ENCODE measurements around the gene IRX5. TPM values are rescaled to one million over a fixed set of nuclear protein-coding genes. Genes with fewer than 3 reads are reported as not detected.

IRX5 gene
- total RNA-seq, 6 donors from 2014 or later, result 15.2 to 45.6 (median 31.9) TPM

DNA sequence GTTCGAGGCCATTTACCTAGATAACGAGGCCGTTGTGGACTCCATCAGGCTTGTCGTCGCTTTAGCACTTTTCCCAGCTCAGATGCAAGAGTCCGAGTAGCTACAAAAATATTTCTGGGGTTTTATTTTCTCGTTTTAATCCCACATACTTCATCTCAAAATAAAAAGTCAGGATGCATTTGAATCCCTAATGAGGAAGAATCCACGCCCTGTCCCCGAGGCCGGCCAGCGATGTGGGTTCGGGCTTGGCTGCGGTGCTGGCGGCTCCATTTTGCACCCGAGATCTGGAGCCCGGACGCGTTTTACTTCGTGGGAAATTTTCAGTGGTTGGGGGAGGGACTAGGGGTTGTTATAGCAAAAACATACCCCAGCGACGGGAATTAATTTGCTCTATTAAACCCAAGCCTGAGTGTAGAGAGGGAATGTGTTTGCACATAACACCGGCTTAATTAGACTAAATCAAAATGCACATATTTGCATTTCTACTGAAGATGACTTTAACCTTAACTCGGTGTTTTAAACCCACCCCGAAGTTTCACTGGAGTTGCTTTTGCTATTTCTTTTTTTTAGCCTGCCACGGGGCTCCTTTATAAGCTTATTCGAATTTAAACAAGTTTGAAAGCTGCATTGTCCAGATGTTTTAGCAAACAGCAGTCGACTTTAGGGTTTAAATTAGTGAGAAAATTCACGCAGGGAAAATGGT, 4.8 kb downstream of the IRX5 start:
- peak overlapping the region in 3 of 4 donors; percentile 71 to 74 (median 72) for H3K4me3 ChIP-seq
- H3K36me3 ChIP-seq, result peaks cover 0 to 4% (median 0%) of the 10 kb centered on the region in 4 donors
- TF ChIP-seq POLR2AphosphoS5 (IDR thresholded peaks at IDR 0.05) (peak in 1 of 2 donors; percentile 0), POLR2A (IDR thresholded peaks at IDR 0.05) (no peak)
- WGBS, 2 donors, result 9 to 11% methylated on average over 28 of the region's 28 CpGs
- DNase-seq (peak in 1 of 2 donors; percentile 51), ATAC-seq (ENCODE audit: low FRiP score in 2 of 2) (no peak)
- H3K27ac ChIP-seq, result peak overlapping the region; percentile 55 to 89 (median 80)
- H3K4me1 ChIP-seq, result peaks cover 21 to 48% (median 36%) of the 10 kb centered on the region in 4 donors
- H3K27me3 ChIP-seq, result peaks cover 0 to 83% (median 51%) of the 10 kb centered on the region in 4 donors
- no peaks in the 10 kb centered on the region for H3K9me3 ChIP-seq

DNA sequence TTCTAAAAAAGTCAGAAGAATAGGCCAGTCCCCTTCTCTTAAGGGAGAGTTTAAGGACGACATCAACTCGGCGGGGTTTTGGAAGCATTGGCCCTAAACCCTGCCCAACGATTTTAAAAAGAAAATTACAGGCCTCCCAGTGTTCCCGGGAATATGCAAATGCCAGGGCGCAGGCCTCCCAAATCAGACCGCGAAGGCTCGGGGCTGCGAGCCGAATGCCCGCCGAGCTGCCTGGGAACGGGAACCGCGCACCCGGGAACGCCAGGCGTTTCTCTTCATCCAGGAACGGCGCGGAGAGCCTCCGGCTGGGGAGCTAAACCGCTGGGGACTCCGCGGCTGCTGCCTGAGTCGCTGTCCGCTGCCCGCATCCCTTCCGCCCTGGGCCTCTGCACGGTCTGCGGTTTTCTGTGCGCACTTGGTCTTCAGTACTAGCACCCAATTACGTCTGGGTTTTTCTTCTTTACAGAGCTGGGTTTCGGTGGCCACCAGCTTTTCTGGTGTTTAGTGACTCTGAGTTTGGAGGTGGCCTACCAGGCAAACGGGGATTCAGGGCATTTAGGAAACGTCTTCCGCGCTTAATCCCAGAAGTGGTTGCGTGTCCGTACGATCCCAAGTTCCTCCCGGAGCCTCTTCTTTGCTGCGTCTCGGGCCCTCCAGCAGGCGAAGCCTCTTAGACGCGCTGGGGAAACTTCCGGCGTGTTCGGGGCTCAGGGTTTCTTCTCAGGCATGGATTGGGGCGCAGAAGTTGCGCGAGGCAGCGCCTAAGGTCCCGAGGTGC, 5.7 kb downstream of the IRX5 start:
- H3K4me1 ChIP-seq, result peaks cover 18 to 39% (median 30%) of the 10 kb centered on the region in 4 donors
- peaks cover 0 to 4% (median 0%) of the 10 kb centered on the region in 4 donors for H3K36me3 ChIP-seq
- TF ChIP-seq CTCF (IDR thresholded peaks at IDR 0.05) (no peak), POLR2A (IDR thresholded peaks at IDR 0.05) (no peak), POLR2AphosphoS5 (IDR thresholded peaks at IDR 0.05) (no peak), EP300 (IDR thresholded peaks at IDR 0.05) (no peak)
- peaks cover 0 to 75% (median 49%) of the 10 kb centered on the region in 4 donors for H3K27me3 ChIP-seq
- ATAC-seq (ENCODE audit: low FRiP score in 2 of 2), result peak in 1 of 2 donors; percentile 3
- H3K27ac ChIP-seq, result peak overlapping the region; percentile 75 to 89 (median 80)
- peak overlapping the region in 3 of 4 donors; percentile 71 to 74 (median 72) for H3K4me3 ChIP-seq
- no peaks in the 10 kb centered on the region for H3K9me3 ChIP-seq
- 7 to 8% methylated on average over 32 to 56 of the region's 56 CpGs for WGBS, 2 donors
- peak in 1 of 2 donors; percentile 71 for DNase-seq

DNA sequence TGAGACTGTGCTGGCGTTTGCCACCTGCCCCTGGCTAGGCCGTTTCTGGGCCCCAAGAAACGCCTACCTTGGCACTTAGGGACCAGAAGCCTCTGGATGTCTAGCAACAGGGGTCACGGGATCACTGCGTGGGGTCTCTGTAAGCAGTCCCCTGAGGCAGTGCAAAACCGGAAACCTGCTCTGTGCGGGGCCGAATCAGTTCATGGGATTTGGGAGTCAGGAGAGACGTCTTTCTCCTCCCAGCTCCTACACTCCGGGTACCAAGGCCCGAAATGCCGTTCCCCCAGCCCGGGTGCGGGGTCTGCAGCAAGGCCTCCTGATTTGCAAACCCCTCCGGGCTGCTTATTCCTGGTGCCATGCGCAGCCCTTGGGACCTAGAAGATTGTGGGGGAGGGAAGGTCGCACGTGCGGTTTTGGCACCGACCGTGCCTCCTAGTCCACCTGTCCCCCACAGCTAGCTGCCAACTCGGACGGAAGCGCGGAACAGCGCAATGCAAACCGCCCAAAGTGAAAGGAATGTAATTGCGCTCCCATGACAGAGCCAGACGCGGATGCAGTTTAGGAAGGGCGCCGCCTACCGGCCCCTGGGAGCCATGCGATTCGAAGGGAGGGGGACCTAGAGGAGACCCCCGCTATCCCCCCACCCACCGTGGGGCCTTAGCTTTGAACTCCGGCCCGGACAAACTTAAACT, 6.5 kb downstream of the IRX5 start:
- TF ChIP-seq POLR2A (IDR thresholded peaks at IDR 0.05) (peak in 1 of 4 donors; percentile 32), CTCF (IDR thresholded peaks at IDR 0.05) (peak; percentile 37 to 85 (median 68)), POLR2AphosphoS5 (IDR thresholded peaks at IDR 0.05) (no peak), EP300 (IDR thresholded peaks at IDR 0.05) (no peak)
- Histone ChIP-seq H3K4me1 (peaks cover 16 to 38% (median 27%) of the 10 kb centered on the region in 4 donors), H3K27ac (peak overlapping the region; percentile 75 to 89 (median 80)), H3K9me3 (no peaks in the 10 kb centered on the region), H3K36me3 (peaks cover 0 to 4% (median 0%) of the 10 kb centered on the region in 4 donors), H3K4me3 (peak overlapping the region in 3 of 4 donors; percentile 71 to 74 (median 72)), H3K27me3 (peaks cover 0 to 72% (median 44%) of the 10 kb centered on the region in 4 donors)
- DNase-seq (peak; percentile 73 to 88), ATAC-seq (ENCODE audit: low FRiP score in 2 of 2) (peak; percentile 56 to 87)
- WGBS, 2 donors, result 0 to 2% methylated on average over 3 to 34 of the region's 39 CpGs

DNA sequence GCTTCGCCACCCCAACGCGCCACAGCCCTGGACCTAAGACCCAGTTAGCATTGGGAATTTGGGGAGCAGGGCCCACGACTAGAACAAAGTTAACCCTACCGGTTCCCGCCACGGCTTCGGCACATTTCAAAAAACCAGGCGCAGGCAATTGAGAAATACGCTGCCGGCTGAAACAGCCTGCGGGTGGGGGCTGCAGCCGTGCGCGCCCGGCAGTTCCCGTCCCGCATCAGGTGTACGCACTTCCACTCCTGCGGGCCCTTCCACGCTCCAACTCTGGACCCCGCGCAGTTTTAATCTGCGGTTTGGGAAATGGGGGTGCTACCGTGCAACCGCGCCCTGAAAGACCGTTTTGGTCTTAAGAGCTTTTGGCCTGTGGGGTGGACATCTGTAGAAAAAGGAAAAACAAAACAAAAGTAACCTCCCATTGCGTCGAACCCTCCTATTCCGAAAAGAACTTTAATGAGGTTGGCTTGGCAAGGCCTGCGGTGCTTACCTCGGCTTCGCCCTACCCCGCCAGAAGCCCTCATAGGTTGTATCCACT, 7.1 kb downstream of the IRX5 start:
- Histone ChIP-seq H3K4me1 (peaks cover 16 to 38% (median 27%) of the 10 kb centered on the region in 4 donors), H3K27ac (peak overlapping the region; percentile 75 to 89 (median 80)), H3K27me3 (peaks cover 0 to 66% (median 39%) of the 10 kb centered on the region in 4 donors), H3K36me3 (peaks cover 0 to 4% (median 0%) of the 10 kb centered on the region in 4 donors), H3K9me3 (no peaks in the 10 kb centered on the region), H3K4me3 (peak overlapping the region in 3 of 4 donors; percentile 71 to 74 (median 72))
- DNase-seq (peak in 1 of 2 donors; percentile 57), ATAC-seq (ENCODE audit: low FRiP score in 2 of 2) (peak; percentile 2 to 5)
- TF ChIP-seq EP300 (IDR thresholded peaks at IDR 0.05) (no peak), CTCF (IDR thresholded peaks at IDR 0.05) (peak in 1 of 6 experiments; percentile 3)
- 9% methylated on average over 34 to 35 of the region's 35 CpGs for WGBS, 2 donors

All from upper lobe of left lung (tissue), 6 donors.